ENCODE data around the gene NRP1. TPM values are rescaled to one million over a fixed set of nuclear protein-coding genes. Genes with fewer than 3 reads are reported as not detected.

Gene NRP1
- total RNA-seq, 1 experiment from 2014 or later, result 0.71 TPM

GRCh38 chr10:33204031-33204430 is 130.4 kb downstream of the NRP1 start:
- Histone ChIP-seq H3K9me3 (ENCODE audit: low read length) (no peaks in the 10 kb centered on the region), H2AFZ (ENCODE audit: low read length) (no peak overlapping the region), H3K4me1 (ENCODE audit: low read length) (no peaks in the 10 kb centered on the region; the same call in 1 of the 2 replicates), H3K9ac (ENCODE audit: low read length) (no peak overlapping the region), H4K20me1 (ENCODE audit: insufficient read depth, low read depth, low read length) (no peaks in the 10 kb centered on the region), H3K27ac (ENCODE audit: low read length) (no peak overlapping the region), H3K9me2 (replicated peaks; ENCODE audit: insufficient read depth, low read length) (no peaks in the 10 kb centered on the region), H3K4me3 (ENCODE audit: low read length) (no peak overlapping the region), H3K4me2 (ENCODE audit: low read depth, low read length, poor library complexity, severe bottlenecking) (no peak overlapping the region), H3K27me3 (ENCODE audit: low read length) (no peaks in the 10 kb centered on the region), H3K79me2 (ENCODE audit: low read length) (no peaks in the 10 kb centered on the region), H3K36me3 (ENCODE audit: insufficient read depth, low read length) (no peaks in the 10 kb centered on the region)
- no peak for DNase-seq

GRCh38 chr10:33201971-33202370 is 132.5 kb downstream of the NRP1 start:
- H2AFZ ChIP-seq (ENCODE audit: low read length), result no peak overlapping the region
- no peaks in the 10 kb centered on the region for H4K20me1 ChIP-seq (ENCODE audit: insufficient read depth, low read depth, low read length)
- H3K4me2 ChIP-seq (ENCODE audit: low read depth, low read length, poor library complexity, severe bottlenecking), result no peak overlapping the region
- no peaks in the 10 kb centered on the region for H3K9me3 ChIP-seq (ENCODE audit: low read length)
- no peak overlapping the region for H3K27ac ChIP-seq (ENCODE audit: low read length)
- DNase-seq, result no peak
- H3K9ac ChIP-seq (ENCODE audit: low read length), result no peak overlapping the region
- no peaks in the 10 kb centered on the region for H3K4me1 ChIP-seq (ENCODE audit: low read length)
- H3K36me3 ChIP-seq (ENCODE audit: insufficient read depth, low read length), result no peaks in the 10 kb centered on the region
- no peaks in the 10 kb centered on the region for H3K27me3 ChIP-seq (ENCODE audit: low read length)
- no peak overlapping the region for H3K4me3 ChIP-seq (ENCODE audit: low read length)
- H3K79me2 ChIP-seq (ENCODE audit: low read length), result no peaks in the 10 kb centered on the region
- no peaks in the 10 kb centered on the region for H3K9me2 ChIP-seq (replicated peaks; ENCODE audit: insufficient read depth, low read length)

- no peak overlapping the region for H3K4me3 ChIP-seq (ENCODE audit: low read length)
- H3K4me1 ChIP-seq (ENCODE audit: low read length), result no peaks in the 10 kb centered on the region
- no peaks in the 10 kb centered on the region for H3K79me2 ChIP-seq (ENCODE audit: low read length)
- no peaks in the 10 kb centered on the region for H3K9me2 ChIP-seq (replicated peaks; ENCODE audit: insufficient read depth, low read length)
- no peak overlapping the region for H3K4me2 ChIP-seq (ENCODE audit: low read depth, low read length, poor library complexity, severe bottlenecking)
- H3K36me3 ChIP-seq (ENCODE audit: insufficient read depth, low read length), result no peaks in the 10 kb centered on the region
- H3K9me3 ChIP-seq (ENCODE audit: low read length), result no peaks in the 10 kb centered on the region
- no peak for DNase-seq
- no peaks in the 10 kb centered on the region for H4K20me1 ChIP-seq (ENCODE audit: insufficient read depth, low read depth, low read length)
- H3K9ac ChIP-seq (ENCODE audit: low read length), result no peak overlapping the region
- H3K27ac ChIP-seq (ENCODE audit: low read length), result no peak overlapping the region
- no peak overlapping the region for H2AFZ ChIP-seq (ENCODE audit: low read length)
- no peaks in the 10 kb centered on the region for H3K27me3 ChIP-seq (ENCODE audit: low read length)
Measured at GRCh38 chr10:33201056-33201780, 133.2 kb downstream of the NRP1 start.

DNA sequence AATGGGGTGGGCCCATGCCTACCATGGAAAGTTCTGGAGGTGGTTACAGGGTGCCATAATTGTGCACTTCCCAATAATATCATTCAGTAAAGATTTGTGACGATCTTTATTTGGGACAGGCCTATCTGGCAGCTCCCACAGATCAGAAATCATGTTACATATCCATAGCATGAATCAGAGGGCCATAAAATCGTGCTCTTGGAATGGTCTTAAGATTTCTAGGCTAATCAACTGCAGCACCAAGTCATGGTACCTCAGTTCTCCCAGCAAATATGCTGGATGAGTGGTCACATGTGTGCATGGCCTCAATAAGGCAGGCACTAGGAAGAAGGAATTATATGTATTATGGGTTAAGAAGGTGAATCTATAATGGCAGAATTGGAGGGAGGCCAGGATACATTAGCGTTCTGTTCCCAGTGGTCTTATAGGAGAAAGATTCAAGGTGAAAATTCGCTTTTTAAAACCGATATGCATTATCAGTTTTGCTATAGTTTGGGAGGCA is 134.7 kb downstream of the NRP1 start:
- H3K9me2 ChIP-seq (replicated peaks; ENCODE audit: insufficient read depth, low read length), result no peaks in the 10 kb centered on the region
- no peaks in the 10 kb centered on the region for H4K20me1 ChIP-seq (ENCODE audit: insufficient read depth, low read depth, low read length)
- no peak overlapping the region for H3K4me3 ChIP-seq (ENCODE audit: low read length)
- H3K36me3 ChIP-seq (ENCODE audit: insufficient read depth, low read length), result no peaks in the 10 kb centered on the region
- H3K9ac ChIP-seq (ENCODE audit: low read length), result no peak overlapping the region
- H2AFZ ChIP-seq (ENCODE audit: low read length), result no peak overlapping the region
- no peaks in the 10 kb centered on the region for H3K9me3 ChIP-seq (ENCODE audit: low read length)
- H3K79me2 ChIP-seq (ENCODE audit: low read length), result no peaks in the 10 kb centered on the region
- H3K4me1 ChIP-seq (ENCODE audit: low read length), result no peaks in the 10 kb centered on the region
- no peak for DNase-seq
- H3K4me2 ChIP-seq (ENCODE audit: low read depth, low read length, poor library complexity, severe bottlenecking), result no peak overlapping the region
- H3K27ac ChIP-seq (ENCODE audit: low read length), result no peak overlapping the region
- no peaks in the 10 kb centered on the region for H3K27me3 ChIP-seq (ENCODE audit: low read length)

GRCh38 chr10:33198610-33199009 is 135.9 kb downstream of the NRP1 start:
- H3K79me2 ChIP-seq (ENCODE audit: low read length), result no peaks in the 10 kb centered on the region
- H3K27ac ChIP-seq (ENCODE audit: low read length), result no peak overlapping the region
- no peaks in the 10 kb centered on the region for H3K9me3 ChIP-seq (ENCODE audit: low read length)
- H2AFZ ChIP-seq (ENCODE audit: low read length), result no peak overlapping the region
- H3K4me3 ChIP-seq (ENCODE audit: low read length), result no peak overlapping the region
- no peaks in the 10 kb centered on the region for H4K20me1 ChIP-seq (ENCODE audit: insufficient read depth, low read depth, low read length)
- DNase-seq, result no peak
- no peaks in the 10 kb centered on the region for H3K9me2 ChIP-seq (replicated peaks; ENCODE audit: insufficient read depth, low read length)
- no peaks in the 10 kb centered on the region for H3K27me3 ChIP-seq (ENCODE audit: low read length)
- H3K9ac ChIP-seq (ENCODE audit: low read length), result no peak overlapping the region
- H3K4me2 ChIP-seq (ENCODE audit: low read depth, low read length, poor library complexity, severe bottlenecking), result no peak overlapping the region
- H3K4me1 ChIP-seq (ENCODE audit: low read length), result no peaks in the 10 kb centered on the region
- no peaks in the 10 kb centered on the region for H3K36me3 ChIP-seq (ENCODE audit: insufficient read depth, low read length)

DNA sequence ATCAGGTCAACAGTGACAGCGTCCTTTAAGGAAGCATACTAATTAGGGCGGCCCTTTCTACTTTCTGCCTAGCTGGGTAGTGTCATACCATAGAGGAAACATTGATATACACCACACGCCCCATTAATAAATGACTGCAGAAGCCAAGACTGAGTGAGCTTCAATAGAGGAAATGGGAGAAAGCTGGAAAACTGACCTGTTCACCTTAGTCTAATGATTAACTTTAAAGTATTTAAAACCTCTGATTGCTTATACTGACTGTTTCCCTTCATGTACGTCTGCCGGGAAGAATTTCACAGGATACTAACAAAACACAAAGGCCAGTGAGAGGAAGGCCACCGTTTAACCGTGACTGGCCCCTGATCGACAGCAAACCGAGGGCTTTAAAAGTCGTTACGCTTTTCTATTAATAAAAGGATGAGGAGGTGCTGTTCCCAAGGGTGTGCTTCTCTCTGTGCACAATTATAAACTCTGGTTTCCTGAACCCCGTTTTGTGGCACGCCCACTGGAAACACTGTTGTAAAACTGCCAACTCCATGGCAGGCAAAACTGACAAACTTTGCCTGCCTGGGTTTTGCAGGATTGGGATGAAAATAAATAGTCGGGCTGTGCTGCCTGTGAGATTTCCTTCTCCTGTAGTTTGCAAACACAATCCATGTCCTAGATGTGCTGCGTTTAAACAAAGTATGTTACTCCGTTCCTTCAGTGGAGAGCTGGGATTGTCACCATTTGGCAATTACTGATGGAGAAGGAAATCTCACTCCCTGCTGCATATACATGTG is 137.6 kb downstream of the NRP1 start:
- Histone ChIP-seq H3K79me2 (ENCODE audit: low read length) (no peaks in the 10 kb centered on the region), H3K4me2 (ENCODE audit: low read depth, low read length, poor library complexity, severe bottlenecking) (no peak overlapping the region), H3K9me3 (ENCODE audit: low read length) (no peaks in the 10 kb centered on the region), H3K9ac (ENCODE audit: low read length) (no peak overlapping the region), H3K27me3 (ENCODE audit: low read length) (no peaks in the 10 kb centered on the region), H3K4me1 (ENCODE audit: low read length) (peaks cover 4% of the 10 kb centered on the region; the same call in 1 of the 2 replicates), H3K27ac (ENCODE audit: low read length) (no peak overlapping the region), H4K20me1 (ENCODE audit: insufficient read depth, low read depth, low read length) (no peaks in the 10 kb centered on the region), H3K9me2 (replicated peaks; ENCODE audit: insufficient read depth, low read length) (no peaks in the 10 kb centered on the region), H2AFZ (ENCODE audit: low read length) (no peak overlapping the region), H3K4me3 (ENCODE audit: low read length) (no peak overlapping the region), H3K36me3 (ENCODE audit: insufficient read depth, low read length) (no peaks in the 10 kb centered on the region)
- DNase-seq, result no peak

- Histone ChIP-seq H3K4me3 (ENCODE audit: low read length) (no peak overlapping the region), H3K9ac (ENCODE audit: low read length) (no peak overlapping the region), H3K36me3 (ENCODE audit: insufficient read depth, low read length) (no peaks in the 10 kb centered on the region), H3K9me2 (replicated peaks; ENCODE audit: insufficient read depth, low read length) (no peaks in the 10 kb centered on the region), H2AFZ (ENCODE audit: low read length) (no peak overlapping the region), H3K27ac (ENCODE audit: low read length) (no peak overlapping the region), H3K9me3 (ENCODE audit: low read length) (no peaks in the 10 kb centered on the region), H4K20me1 (ENCODE audit: insufficient read depth, low read depth, low read length) (no peaks in the 10 kb centered on the region), H3K27me3 (ENCODE audit: low read length) (no peaks in the 10 kb centered on the region), H3K79me2 (ENCODE audit: low read length) (no peaks in the 10 kb centered on the region), H3K4me2 (ENCODE audit: low read depth, low read length, poor library complexity, severe bottlenecking) (no peak overlapping the region), H3K4me1 (ENCODE audit: low read length) (peaks cover 4% of the 10 kb centered on the region; the same call in 1 of the 2 replicates)
- no peak for DNase-seq
Measured at GRCh38 chr10:33196377-33196706, 138.1 kb downstream of the NRP1 start.

- Histone ChIP-seq H3K27me3 (ENCODE audit: low read length) (no peaks in the 10 kb centered on the region), H2AFZ (ENCODE audit: low read length) (no peak overlapping the region), H4K20me1 (ENCODE audit: insufficient read depth, low read depth, low read length) (no peaks in the 10 kb centered on the region), H3K9me2 (replicated peaks; ENCODE audit: insufficient read depth, low read length) (no peaks in the 10 kb centered on the region), H3K27ac (ENCODE audit: low read length) (no peak overlapping the region), H3K9ac (ENCODE audit: low read length) (no peak overlapping the region), H3K4me3 (ENCODE audit: low read length) (no peak overlapping the region), H3K4me2 (ENCODE audit: low read depth, low read length, poor library complexity, severe bottlenecking) (no peak overlapping the region), H3K9me3 (ENCODE audit: low read length) (no peaks in the 10 kb centered on the region), H3K79me2 (ENCODE audit: low read length) (no peaks in the 10 kb centered on the region), H3K36me3 (ENCODE audit: insufficient read depth, low read length) (no peaks in the 10 kb centered on the region), H3K4me1 (ENCODE audit: low read length) (peaks cover 4% of the 10 kb centered on the region; the same call in 1 of the 2 replicates)
- DNase-seq, result no peak
Measured at GRCh38 chr10:33195608-33196376, 138.7 kb downstream of the NRP1 start.

Data from Karpas-422 (cell line).